Frontal cortex (tissue), 4 donors: Measurements from ENCODE around the gene DMRTC1. TPM values are rescaled to one million over a fixed set of nuclear protein-coding genes. Genes with fewer than 3 reads are reported as not detected.
A peak's percentile ranks its signal among the peaks of the same experiment; 100 is the strongest.
"Not testable (repeated sequence)": the region's sequence is repeated elsewhere in the genome, so short reads cannot be mapped to it uniquely, and the experiment has no call there.

Experiments
- DNase-seq, 2 donors: peaks; one replicate each; pipeline ENCODE4 v3.0.0; 2012; ENCODE audit warnings: low spot score in 2 of 2
- FAIRE-seq: peaks from 2 replicates; lab custom pipeline; 2012; peaks lifted over from hg19 to GRCh38; lab: Jason Lieb, UNC
- total RNA-seq: library from RNA; depleted of rRNA; stranded (reverse); fragments of >200 nt; gene quantifications from one replicate; pipeline ENCODE4 v1.2.3, GENCODE V29; 2014
- donor health status: control.
- donor health status: control.
- donor health status: control.

Gene DMRTC1, protein sequence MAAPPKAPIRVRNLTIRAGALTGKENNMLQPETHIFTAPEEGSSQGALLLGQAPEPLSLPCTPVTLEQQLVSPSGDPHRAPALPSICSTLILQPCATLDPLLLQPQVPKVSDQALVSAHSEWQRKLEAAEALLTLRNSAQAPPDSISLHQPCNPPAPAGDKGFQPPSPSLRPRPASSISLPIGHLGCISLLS
- not detected for total RNA-seq

- not testable (repeated sequence) for FAIRE-seq
Measured at GRCh38 chrX:72943819-72944169, at the start of gene DMRTC1. DMRTC1 (minus strand) TSS chrX:72943837; CDS start chrX:72875694, 68,143 bp downstream.

GRCh38 chrX:72980894-72981469, 37.3 kb upstream of the DMRTC1 start:
- not testable (repeated sequence) for DNase-seq, FAIRE-seq

More at GRCh38 chrX:72943819-72944169, at the start of gene DMRTC1:
- DNase-seq, result not testable (repeated sequence)

DNA sequence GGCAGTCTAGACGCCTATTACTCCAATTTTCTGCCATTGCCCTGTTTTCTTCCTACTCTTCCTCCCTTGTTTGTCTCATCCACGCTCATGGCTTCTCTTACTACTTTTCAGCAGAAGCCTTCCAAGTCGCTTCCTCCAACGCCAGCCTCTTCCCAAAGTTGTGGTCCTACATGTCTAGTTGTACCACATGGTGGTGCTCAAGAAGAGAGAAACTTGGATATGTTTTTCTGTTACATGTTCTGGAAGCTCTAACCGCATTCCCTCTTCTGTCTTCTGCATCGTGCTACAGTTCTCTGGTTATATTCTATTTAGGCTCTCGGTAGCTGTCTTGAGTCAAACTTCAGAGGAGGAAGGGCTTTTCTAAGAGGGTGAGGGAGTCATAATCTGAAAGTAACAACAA, 31.2 kb upstream of the DMRTC1 start:
- DNase-seq, FAIRE-seq: not testable (repeated sequence)

DNA sequence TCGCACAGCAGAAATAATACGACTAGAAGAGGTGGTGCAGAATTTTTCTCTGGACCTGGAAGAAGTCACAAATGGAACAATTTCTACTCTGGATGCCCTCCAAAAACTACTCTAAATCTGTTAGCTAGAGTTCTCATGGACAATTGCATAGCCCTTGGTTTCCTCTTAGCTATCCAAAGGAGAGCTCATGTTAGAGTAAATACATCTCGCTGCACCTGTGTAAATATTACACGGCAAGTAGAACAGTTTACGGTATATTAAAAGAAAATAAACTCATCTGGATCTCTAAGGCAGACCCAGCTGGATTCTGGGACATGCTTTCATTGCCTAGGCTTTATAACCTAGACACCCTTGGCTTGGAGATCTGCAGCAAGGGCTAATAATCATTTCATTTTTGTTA, 28.2 kb upstream of the DMRTC1 start:
- not testable (repeated sequence) for FAIRE-seq, DNase-seq

DNA sequence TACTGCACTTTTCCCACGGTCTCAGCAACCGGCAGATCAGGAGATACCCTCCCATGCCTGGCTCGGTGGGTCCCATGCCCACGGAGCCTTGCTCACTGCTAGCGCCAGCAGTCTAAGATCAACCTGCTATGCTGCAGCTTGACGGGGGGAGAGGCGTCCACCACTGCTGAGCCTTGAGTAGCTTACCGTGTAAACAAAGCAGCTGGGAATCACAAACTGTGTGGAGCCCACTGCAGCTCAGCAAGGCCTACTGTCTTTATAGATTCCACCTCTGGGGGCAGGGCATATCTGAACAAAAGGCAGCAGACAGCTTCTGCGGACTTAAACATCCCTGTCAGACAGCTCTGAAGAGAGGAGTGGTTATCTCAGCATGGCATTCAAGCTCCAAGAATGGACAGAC, 16.3 kb upstream of the DMRTC1 start:
- not testable (repeated sequence) for FAIRE-seq, DNase-seq

- FAIRE-seq, DNase-seq: not testable (repeated sequence)
Measured at GRCh38 chrX:72943035-72943818, 410 bp downstream of the DMRTC1 start.

DNA sequence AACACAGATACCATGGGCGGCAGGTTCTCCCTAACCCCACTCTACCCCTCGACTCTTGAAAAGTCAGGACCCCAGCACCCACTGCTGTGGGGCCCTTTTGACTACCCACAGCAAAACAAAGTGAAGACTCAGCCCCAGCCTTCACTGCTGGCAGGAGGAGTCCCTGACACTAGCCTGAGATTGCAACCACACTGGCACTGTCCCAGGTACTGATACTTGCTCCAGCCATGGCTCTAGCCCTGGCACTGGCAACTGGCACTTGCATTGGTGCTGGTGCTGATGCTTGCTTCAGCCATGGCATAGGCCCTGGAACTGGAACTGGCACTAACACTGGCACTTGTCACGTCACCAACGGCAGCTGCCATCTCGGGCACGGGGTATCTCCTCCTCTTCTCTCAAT, 1.4 kb downstream of the DMRTC1 start:
- not testable (repeated sequence) for FAIRE-seq, DNase-seq

GRCh38 chrX:72937906-72938305, 5.7 kb downstream of the DMRTC1 start, which contains the start of gene FAM236A:
FAM236A (plus strand) TSS chrX:72938206; CDS start chrX:72938263, 57 bp downstream.
- not testable (repeated sequence) for FAIRE-seq

GRCh38 chrX:72936882-72937455, 6.7 kb downstream of the DMRTC1 start:
- DNase-seq, FAIRE-seq: not testable (repeated sequence)

More at GRCh38 chrX:72937906-72938305, 5.7 kb downstream of the DMRTC1 start, which contains the start of gene FAM236A:
- DNase-seq, result not testable (repeated sequence)

DNA sequence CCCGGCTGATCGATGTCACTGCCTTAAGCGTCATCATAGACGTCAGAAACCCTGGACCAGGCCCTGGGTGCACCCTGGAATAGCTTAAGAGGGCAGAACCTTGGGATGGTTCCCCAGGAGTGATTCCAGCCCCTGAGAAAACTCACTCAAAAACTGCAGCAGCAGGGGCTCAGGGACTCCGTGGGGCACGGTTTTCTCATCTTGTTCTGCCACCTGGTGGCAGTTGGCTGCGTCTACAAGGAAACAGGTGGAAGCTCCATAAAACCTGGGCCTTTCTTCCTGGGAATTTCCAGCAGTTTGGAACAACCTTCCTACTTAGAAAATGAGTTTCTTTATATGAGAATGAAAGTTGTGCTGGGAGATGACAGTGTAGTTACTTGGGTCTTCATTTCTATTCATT, 7.2 kb downstream of the DMRTC1 start:
- not testable (repeated sequence) for DNase-seq, FAIRE-seq

- FAIRE-seq, result not testable (repeated sequence)
Measured at GRCh38 chrX:72932283-72932682, 11.4 kb downstream of the DMRTC1 start.

GRCh38 chrX:72916096-72916495, 27.5 kb downstream of the DMRTC1 start:
- FAIRE-seq, DNase-seq: not testable (repeated sequence)

More at GRCh38 chrX:72932283-72932682, 11.4 kb downstream of the DMRTC1 start:
- not testable (repeated sequence) for DNase-seq

GRCh38 chrX:72912315-72912714, 31.3 kb downstream of the DMRTC1 start, which contains the start of gene FAM236C:
FAM236C (plus strand) TSS chrX:72912615; CDS start chrX:72912715, 100 bp downstream.
- FAIRE-seq, DNase-seq: not testable (repeated sequence)

DNA sequence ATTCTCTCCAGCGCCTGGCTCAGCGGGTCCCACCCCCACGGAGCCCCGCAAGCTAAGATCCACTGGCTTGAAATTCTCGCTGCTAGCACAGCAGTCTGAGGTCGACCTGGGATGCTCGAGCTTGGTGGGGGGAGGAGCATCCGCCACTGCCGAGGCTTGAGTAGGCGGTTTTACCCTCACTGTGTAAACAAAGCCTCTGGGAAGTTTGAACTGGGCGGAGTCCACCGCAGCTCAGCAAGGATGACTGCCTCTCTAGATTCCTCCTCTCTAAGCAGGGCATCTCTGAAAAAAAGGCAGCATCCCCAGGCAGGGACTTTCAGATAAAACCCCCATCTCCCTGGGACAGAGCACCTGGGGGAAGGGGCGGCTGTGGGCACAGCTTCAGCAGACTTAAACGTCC, 53.9 kb downstream of the DMRTC1 start:
- FAIRE-seq, DNase-seq: not testable (repeated sequence)

GRCh38 chrX:72882898-72883297, 60.7 kb downstream of the DMRTC1 start:
- peak; percentile 52 for FAIRE-seq
- DNase-seq, result not testable (repeated sequence)

GRCh38 chrX:72837532-72837931, 106.1 kb downstream of the DMRTC1 start:
- not testable (repeated sequence) for DNase-seq
- peak; percentile 71 for FAIRE-seq

DNA sequence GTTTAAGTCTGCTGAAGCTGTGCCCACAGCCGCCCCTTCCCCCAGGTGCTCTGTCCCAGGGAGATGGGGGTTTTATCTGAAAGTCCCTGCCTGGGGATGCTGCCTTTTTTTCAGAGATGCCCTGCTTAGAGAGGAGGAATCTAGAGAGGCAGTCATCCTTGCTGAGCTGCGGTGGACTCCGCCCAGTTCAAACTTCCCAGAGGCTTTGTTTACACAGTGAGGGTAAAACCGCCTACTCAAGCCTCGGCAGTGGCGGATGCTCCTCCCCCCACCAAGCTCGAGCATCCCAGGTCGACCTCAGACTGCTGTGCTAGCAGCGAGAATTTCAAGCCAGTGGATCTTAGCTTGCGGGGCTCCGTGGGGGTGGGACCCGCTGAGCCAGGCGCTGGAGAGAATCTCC, 112.9 kb downstream of the DMRTC1 start:
- not testable (repeated sequence) for DNase-seq, FAIRE-seq
